ENCODE data around the gene ASTL. TPM values are rescaled to one million over a fixed set of nuclear protein-coding genes. Genes with fewer than 3 reads are reported as not detected.

ASTL gene
- total RNA-seq (2022; extraction: Qiagen RNA extraction; ENCODE audit: low read depth): not detected in 5 replicates

DNA sequence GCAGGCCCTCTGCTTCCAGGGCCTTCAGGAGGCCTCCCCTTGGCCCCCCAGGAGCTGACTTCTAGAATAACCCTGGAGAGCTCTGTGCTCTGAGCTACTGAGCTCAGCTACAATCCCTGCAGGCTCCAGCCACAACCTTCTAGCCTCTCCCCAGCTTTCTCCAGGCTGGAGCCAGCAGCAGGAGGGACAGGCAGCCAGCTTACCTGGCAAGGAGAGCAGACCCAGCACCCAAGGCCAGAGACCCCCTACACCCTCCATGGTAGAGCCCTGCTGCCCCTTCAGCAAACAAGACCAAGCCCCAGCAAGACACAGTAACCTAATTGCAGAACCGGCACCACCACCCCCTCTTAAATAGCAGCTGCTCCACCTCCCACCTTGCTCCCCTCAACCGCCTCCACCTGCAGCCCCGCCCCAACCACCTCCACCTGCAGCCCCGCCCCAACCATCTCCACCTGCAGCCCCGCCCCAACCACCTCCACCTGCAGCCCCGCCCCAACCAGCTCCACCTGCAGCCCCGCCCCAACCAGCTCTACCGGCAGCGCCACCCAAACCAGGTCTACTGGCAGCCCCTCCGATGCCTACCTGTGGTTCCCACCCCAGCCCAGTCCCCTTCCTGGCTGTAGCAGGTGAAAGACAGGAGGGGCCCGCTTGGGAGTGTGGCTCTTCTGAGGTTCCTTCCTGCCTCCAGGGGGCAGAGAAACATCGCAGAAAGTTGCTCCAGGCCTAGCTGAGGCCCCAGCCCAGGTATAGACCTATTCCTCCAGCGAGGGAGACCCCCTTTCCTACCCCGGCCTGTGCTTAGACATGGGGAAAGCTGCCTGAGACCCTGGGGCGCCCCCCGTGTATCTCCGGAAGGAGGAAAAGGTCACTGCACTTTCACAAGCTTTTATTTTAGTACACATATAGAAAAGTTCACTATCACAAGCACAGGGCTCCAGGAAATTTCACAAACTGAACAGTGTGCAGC is at the start of gene ASTL:
ASTL (minus strand) TSS at position 324 of the 967 bp plus-strand sequence; CDS start at position 258, 66 bp downstream.

GRCh38 chr2:96145036-96145847 is 6.9 kb upstream of the ASTL start, which contains the start of gene DUSP2:
Gene DUSP2 (minus strand): TSS chr2:96145440. CDS start chr2:96145354, 86 bp downstream.

DNA sequence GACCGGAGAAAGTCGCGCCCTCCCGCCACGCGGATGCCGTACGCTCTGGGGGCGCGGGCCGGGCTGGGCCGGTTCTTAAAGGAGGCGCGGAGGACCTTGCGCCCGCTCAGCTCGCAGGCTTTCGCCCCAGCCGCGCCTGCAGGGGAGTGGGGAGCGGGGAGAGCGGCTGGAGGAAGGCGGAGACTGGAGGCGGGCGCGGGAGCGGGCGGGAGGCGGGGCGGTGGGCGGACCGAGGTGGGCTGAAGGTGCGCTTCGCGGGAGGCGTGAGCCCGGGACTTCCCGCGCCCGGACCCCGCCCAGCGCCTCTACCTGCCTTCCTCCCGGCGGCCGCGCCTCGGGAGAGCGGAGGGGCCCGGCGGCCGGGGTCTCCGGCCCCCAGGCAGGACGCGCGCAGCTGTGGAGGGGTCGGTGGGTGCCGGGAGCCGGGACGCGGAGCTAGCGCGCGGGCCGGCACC is 21.9 kb downstream of the ASTL start, which contains the start of gene ADRA2B:
ADRA2B (minus strand) TSS at position 148 of the 455 bp plus-strand sequence. CDS start 422 bp downstream, outside the sequence.

Other genes starting within 250 kb of the ASTL start
- gene ANKRD36C, start 146.7 kb downstream of the ASTL start, total RNA-seq (2022; extraction: Qiagen RNA extraction; ENCODE audit: low read depth): 3.5 to 4.3 TPM (median 3.6 TPM) in 5 replicates
- gene GPAT2, start 103.6 kb downstream of the ASTL start, total RNA-seq (2022; extraction: Qiagen RNA extraction; ENCODE audit: low read depth): not detected in 5 replicates
- gene ADRA2B, start 21.9 kb downstream of the ASTL start, total RNA-seq (2022; extraction: Qiagen RNA extraction; ENCODE audit: low read depth): 0.03 to 0.09 TPM (median 0.08 TPM) in 5 replicates
- 0.22 to 0.50 TPM (median 0.46 TPM) in 5 replicates for gene DUSP2, start 6.9 kb upstream of the ASTL start, total RNA-seq (2022; extraction: Qiagen RNA extraction; ENCODE audit: low read depth)
- gene STARD7, start 70.3 kb upstream of the ASTL start, total RNA-seq (2022; extraction: Qiagen RNA extraction; ENCODE audit: low read depth): 95.0 to 102 TPM (median 97.0 TPM) in 5 replicates
- gene TMEM127, start 127.5 kb upstream of the ASTL start, total RNA-seq (2022; extraction: Qiagen RNA extraction; ENCODE audit: low read depth): 38.4 to 51.9 TPM (median 48.9 TPM) in 5 replicates
- gene CIAO1, start 127.7 kb upstream of the ASTL start, total RNA-seq (2022; extraction: Qiagen RNA extraction; ENCODE audit: low read depth): 79.3 to 95.8 TPM (median 91.0 TPM) in 5 replicates
- gene SNRNP200, start 167.0 kb upstream of the ASTL start, total RNA-seq (2022; extraction: Qiagen RNA extraction; ENCODE audit: low read depth): 126 to 133 TPM (median 130 TPM) in 5 replicates
- not detected in 5 replicates for gene ITPRIPL1, start 186.8 kb upstream of the ASTL start, total RNA-seq (2022; extraction: Qiagen RNA extraction; ENCODE audit: low read depth)
- 45.4 to 49.9 TPM (median 48.3 TPM) in 5 replicates for gene NCAPH, start 197.3 kb upstream of the ASTL start, total RNA-seq (2022; extraction: Qiagen RNA extraction; ENCODE audit: low read depth)